Breast epithelium (tissue), 3 donors: ENCODE results near the gene GDNF.

Experiments
- POLR2AphosphoS5 ChIP-seq, 3 donors: sonication (generic); formaldehyde crosslinking; IDR thresholded peaks; one replicate each; pipeline ENCODE4 v1.6.1; 2017; ENCODE audit warnings: antibody characterized with exemption in 3 of 3
- TF ChIP-seq, protein P1 (sequence below), 3 donors: fragments of 450-650 bp; IDR thresholded peaks; one replicate each; pipeline ENCODE4 v1.5.1; 2016 to 2017; ENCODE audit warnings: antibody characterized with exemption in 3 of 3, mild to moderate bottlenecking in 3 of 3, moderate library complexity in 3 of 3

DNA sequence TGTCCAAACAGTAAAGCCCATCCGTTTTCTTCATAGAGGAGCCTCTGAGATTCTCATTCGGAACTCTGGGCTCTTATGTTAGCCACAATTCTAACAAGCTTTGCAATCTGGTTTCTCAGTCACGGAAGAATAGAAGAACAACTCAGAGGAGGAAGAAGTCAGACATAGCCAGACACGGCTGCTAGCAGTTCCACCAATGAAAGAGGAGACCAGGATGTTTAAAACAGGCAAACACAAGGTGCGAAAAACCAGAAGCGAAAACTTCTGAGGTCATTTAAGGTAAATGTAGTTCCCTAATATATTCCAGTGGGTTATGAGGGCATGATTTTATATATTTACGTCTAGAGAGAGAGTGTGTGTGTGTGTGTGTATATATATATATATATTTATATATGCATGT lies 34.1 kb upstream of the GDNF start:
- TF ChIP-seq, protein P1, sequence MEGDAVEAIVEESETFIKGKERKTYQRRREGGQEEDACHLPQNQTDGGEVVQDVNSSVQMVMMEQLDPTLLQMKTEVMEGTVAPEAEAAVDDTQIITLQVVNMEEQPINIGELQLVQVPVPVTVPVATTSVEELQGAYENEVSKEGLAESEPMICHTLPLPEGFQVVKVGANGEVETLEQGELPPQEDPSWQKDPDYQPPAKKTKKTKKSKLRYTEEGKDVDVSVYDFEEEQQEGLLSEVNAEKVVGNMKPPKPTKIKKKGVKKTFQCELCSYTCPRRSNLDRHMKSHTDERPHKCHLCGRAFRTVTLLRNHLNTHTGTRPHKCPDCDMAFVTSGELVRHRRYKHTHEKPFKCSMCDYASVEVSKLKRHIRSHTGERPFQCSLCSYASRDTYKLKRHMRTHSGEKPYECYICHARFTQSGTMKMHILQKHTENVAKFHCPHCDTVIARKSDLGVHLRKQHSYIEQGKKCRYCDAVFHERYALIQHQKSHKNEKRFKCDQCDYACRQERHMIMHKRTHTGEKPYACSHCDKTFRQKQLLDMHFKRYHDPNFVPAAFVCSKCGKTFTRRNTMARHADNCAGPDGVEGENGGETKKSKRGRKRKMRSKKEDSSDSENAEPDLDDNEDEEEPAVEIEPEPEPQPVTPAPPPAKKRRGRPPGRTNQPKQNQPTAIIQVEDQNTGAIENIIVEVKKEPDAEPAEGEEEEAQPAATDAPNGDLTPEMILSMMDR (IDR thresholded peaks at IDR 0.05): no peak
- TF ChIP-seq POLR2AphosphoS5 (IDR thresholded peaks at IDR 0.05): no peak
